HG02588 (cell line): ENCODE data around the gene PVALEF.

Experiments used
- ATAC-seq: cut with Tn5 transposase; IDR thresholded peaks from one replicate; pipeline ENCODE4 v1.9.1; 2021; ENCODE audit warnings: mild to moderate bottlenecking, moderate library complexity; ENCODE audit not compliant: unreplicated experiment

PVALEF gene

GRCh38 chr17:81194225-81194760 is 29.0 kb downstream of the PVALEF start:
- no peak for ATAC-seq

GRCh38 chr17:81194941-81195901 is 29.9 kb downstream of the PVALEF start:
- no peak for ATAC-seq

- no peak for ATAC-seq
These were observed 30.7 kb downstream of the PVALEF start for GRCh38 chr17:81195941-81196495.

- ATAC-seq: no peak
These were observed 31.4 kb downstream of the PVALEF start for GRCh38 chr17:81196505-81197408.

- ATAC-seq: no peak
These were observed 32.1 kb downstream of the PVALEF start for GRCh38 chr17:81197409-81197795.

- no peak for ATAC-seq
These were observed 32.7 kb downstream of the PVALEF start for GRCh38 chr17:81197831-81198490.

GRCh38 chr17:81198826-81199481 is 33.6 kb downstream of the PVALEF start:
- no peak for ATAC-seq

- no peak for ATAC-seq
These were observed 34.1 kb downstream of the PVALEF start for GRCh38 chr17:81199482-81199830.

- ATAC-seq: no peak
These were observed 34.9 kb downstream of the PVALEF start for GRCh38 chr17:81200201-81200600.

GRCh38 chr17:81200695-81201580 is 35.6 kb downstream of the PVALEF start:
- no peak for ATAC-seq

- ATAC-seq: no peak
These were observed 37.0 kb downstream of the PVALEF start for GRCh38 chr17:81202318-81202717.

- ATAC-seq: no peak
These were observed 37.8 kb downstream of the PVALEF start for GRCh38 chr17:81203136-81203535.

GRCh38 chr17:81204578-81204977 is 39.3 kb downstream of the PVALEF start:
- ATAC-seq: no peak

- ATAC-seq: no peak
These were observed 40.9 kb downstream of the PVALEF start for GRCh38 chr17:81206166-81206565.

- ATAC-seq: no peak
These were observed 41.4 kb downstream of the PVALEF start for GRCh38 chr17:81206657-81207056.

- ATAC-seq: no peak
These were observed 42.6 kb downstream of the PVALEF start for GRCh38 chr17:81207610-81208581.

GRCh38 chr17:81208651-81209050 is 43.3 kb downstream of the PVALEF start:
- ATAC-seq: no peak

GRCh38 chr17:81209141-81209540 is 43.8 kb downstream of the PVALEF start:
- no peak for ATAC-seq
